ENCODE results near the gene NBDY.

GRCh38 chrX:56783996-56784620, 55.1 kb downstream of the NBDY start:
- no peak for TF ChIP-seq CTCF (IDR thresholded peaks at IDR 0.05; ENCODE audit: borderline replicate concordance, extremely low read depth, low read length, poor library complexity, severe bottlenecking)
- TF ChIP-seq EZH2 (IDR thresholded peaks at IDR 0.05; ENCODE audit: borderline replicate concordance, low read depth, low read length, severe bottlenecking) = no peak

Measured in DND-41 (cell line).